NB4 (cell line): ENCODE measurements around the gene CNPY3.

Experiments
- DNase-seq: peaks from one replicate; pipeline ENCODE4 v3.0.0; 2010; ENCODE audit warnings: low read depth
- H3K4me3 ChIP-seq: one replicate; pipeline ENCODE4 v1.5.1; 2011; ENCODE audit warnings: mild to moderate bottlenecking, low read depth, low read length, moderate library complexity
- MYC ChIP-seq: IDR thresholded peaks from 2 replicates; pipeline ENCODE4 v1.6.1; 2011; ENCODE audit warnings: low read depth, low read length
- POLR2A ChIP-seq: IDR thresholded peaks from 2 replicates; pipeline ENCODE4 v1.6.1; 2011; ENCODE audit warnings: mild to moderate bottlenecking; ENCODE audit not compliant: insufficient read length; ENCODE audit errors: extremely low read depth
- TF ChIP-seq, protein P1 (sequence below): IDR thresholded peaks from one replicate; pipeline ENCODE4 v1.5.1; 2012; ENCODE audit warnings: low read depth, low read length
- TF ChIP-seq, protein P2 (sequence below): IDR thresholded peaks from 2 replicates; pipeline ENCODE4 v1.6.1; 2011; ENCODE audit warnings: low read depth, low read length

Gene CNPY3

GRCh38 chr6:42916288-42916687, 13.0 kb upstream of the CNPY3 start:
- H3K4me3 ChIP-seq: no peak overlapping the region
- TF ChIP-seq MYC (no peak), POLR2A (no peak)
- TF ChIP-seq, protein P1, sequence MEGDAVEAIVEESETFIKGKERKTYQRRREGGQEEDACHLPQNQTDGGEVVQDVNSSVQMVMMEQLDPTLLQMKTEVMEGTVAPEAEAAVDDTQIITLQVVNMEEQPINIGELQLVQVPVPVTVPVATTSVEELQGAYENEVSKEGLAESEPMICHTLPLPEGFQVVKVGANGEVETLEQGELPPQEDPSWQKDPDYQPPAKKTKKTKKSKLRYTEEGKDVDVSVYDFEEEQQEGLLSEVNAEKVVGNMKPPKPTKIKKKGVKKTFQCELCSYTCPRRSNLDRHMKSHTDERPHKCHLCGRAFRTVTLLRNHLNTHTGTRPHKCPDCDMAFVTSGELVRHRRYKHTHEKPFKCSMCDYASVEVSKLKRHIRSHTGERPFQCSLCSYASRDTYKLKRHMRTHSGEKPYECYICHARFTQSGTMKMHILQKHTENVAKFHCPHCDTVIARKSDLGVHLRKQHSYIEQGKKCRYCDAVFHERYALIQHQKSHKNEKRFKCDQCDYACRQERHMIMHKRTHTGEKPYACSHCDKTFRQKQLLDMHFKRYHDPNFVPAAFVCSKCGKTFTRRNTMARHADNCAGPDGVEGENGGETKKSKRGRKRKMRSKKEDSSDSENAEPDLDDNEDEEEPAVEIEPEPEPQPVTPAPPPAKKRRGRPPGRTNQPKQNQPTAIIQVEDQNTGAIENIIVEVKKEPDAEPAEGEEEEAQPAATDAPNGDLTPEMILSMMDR: no peak
- TF ChIP-seq, protein P2, sequence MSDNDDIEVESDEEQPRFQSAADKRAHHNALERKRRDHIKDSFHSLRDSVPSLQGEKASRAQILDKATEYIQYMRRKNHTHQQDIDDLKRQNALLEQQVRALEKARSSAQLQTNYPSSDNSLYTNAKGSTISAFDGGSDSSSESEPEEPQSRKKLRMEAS: no peak
- DNase-seq: no peak

DNA sequence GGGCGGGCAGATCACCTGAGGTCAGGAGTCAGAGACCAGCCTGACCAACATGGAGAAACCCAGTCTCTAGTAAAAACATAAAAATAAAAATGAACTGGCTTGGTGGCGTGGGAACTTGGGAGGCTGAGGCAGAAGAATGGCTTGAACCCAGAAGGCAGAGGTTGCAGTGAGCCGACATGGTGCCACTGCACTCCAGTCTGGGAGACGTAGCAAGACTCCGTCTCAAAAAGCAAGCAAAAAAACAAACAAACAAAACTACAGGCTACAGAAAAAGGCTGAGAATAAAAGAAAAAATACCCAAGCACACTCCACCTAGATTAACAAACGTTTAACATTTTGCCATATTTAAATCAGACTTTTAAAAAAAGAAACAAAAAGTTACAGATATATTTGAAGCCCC, 7.5 kb upstream of the CNPY3 start:
- DNase-seq: no peak
- TF ChIP-seq, protein P1: no peak
- TF ChIP-seq, protein P2: no peak
- no peak for TF ChIP-seq POLR2A
- no peak for TF ChIP-seq MYC
- no peak overlapping the region for H3K4me3 ChIP-seq

DNA sequence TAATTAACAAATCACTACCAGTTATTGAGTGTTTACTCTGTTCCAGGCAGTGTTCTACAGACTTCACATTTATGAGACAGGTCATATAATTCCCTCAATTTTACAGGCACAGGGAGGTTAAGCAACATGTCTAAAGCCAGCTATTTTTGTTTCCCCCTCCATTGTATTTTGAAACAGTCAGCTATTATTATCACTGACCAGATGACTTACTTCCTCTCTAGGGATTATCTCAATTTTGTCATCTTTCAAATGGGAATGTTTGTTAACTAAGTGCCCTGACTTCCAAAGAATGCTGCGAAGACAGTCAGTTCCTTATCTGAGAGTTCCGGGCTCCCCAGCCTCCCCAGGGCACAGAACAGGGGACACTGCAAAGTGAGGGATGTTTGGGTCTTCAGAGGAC, 5.6 kb upstream of the CNPY3 start:
- no peak overlapping the region for H3K4me3 ChIP-seq
- DNase-seq: peak; percentile 81
- no peak for TF ChIP-seq POLR2A
- TF ChIP-seq, protein P2: no peak
- TF ChIP-seq, protein P1: no peak
- no peak for TF ChIP-seq MYC

DNA sequence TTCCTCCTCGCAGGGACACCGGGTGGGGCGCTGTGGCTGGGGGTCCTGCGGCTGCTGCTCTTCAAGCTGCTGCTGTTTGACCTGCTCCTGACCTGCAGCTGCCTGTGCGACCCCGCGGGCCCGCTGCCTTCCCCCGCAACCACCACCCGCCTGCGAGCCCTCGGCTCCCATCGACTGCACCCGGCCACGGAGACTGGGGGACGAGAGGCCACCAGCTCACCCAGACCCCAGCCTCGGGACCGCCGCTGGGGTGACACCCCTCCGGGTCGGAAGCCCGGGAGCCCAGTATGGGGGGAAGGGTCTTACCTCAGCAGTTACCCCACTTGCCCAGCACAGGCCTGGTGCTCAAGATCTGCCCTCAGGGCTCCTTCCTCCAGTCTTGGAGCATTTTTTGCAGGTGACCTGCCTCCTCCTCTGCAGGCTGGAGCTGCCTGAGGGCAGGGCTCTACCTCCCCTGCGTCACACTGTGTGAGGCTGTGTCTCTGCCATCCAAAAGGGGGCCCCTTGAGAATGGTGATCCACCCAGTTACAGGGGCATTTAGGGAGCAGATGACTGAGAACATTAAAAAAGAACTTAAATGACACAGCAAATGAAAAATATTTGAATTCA, 3.9 kb upstream of the CNPY3 start:
- no peak for DNase-seq
- no peak overlapping the region for H3K4me3 ChIP-seq
- TF ChIP-seq, protein P1: no peak
- TF ChIP-seq POLR2A (no peak), MYC (no peak)
- TF ChIP-seq, protein P2: no peak

DNA sequence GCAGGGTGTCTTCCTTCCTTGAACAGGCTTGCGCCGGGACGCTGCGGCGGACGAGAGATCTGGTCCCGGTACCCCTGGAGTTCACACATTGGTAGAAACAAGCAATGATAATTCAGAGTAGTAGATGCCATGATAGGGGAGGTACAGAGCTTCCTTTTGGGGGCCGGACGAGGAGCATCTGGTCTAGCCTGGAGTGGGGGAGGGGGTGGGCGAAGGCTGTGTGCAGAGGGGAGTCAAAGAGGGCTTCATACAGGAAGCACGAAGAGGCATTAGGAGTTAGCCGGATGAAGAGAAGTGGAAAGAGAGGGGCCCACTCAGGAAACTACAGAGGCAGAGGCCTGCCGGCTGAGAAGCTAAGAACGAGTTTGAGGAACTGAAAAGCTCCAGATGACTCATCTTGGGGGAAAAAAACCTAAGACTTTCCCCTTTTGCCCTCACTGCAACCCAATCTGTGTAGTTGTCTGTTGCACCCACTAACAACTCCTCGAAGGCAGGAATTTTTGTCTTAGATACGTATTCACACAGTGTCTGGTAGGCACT, 611 bp downstream of the CNPY3 start:
- TF ChIP-seq, protein P2: no peak
- TF ChIP-seq, protein P1: no peak
- TF ChIP-seq POLR2A: peak; percentile 25
- 0 out of 2 replicates have a peak, but pooled peaks have one; percentile 5 for TF ChIP-seq MYC
- peak overlapping the region; percentile 82 for H3K4me3 ChIP-seq
- DNase-seq: peak; percentile 95
